SK-N-SH (cell line): Measurements from ENCODE around the gene PPIL4.

Source experiments
- CTCF ChIP-seq: fragments of 200-600 bp; sonication (generic); IDR thresholded peaks from 2 replicates; pipeline ENCODE4 v1.6.1; 2017; ENCODE audit warnings: antibody characterized with exemption, mild to moderate bottlenecking, moderate library complexity
- ELF1 ChIP-seq: IDR thresholded peaks from 2 replicates; pipeline ENCODE4 v1.4.0; 2012
- FOXM1 ChIP-seq: IDR thresholded peaks from 2 replicates; pipeline ENCODE4 v1.4.0; 2012; ENCODE audit warnings: low read depth, mild to moderate bottlenecking
- JUND ChIP-seq: IDR thresholded peaks from 2 replicates; pipeline ENCODE4 v1.4.0; 2012
- MXI1 ChIP-seq: IDR thresholded peaks from 2 replicates; pipeline ENCODE4 v1.6.1; 2012; ENCODE audit warnings: mild to moderate bottlenecking, low read depth, low read length, improper control_type of control experiment
- POLR2AphosphoS5 ChIP-seq: IDR thresholded peaks from 2 replicates; pipeline ENCODE4 v1.6.1; 2012; ENCODE audit warnings: low read depth, low read length
- REST ChIP-seq: IDR thresholded peaks from 2 replicates; pipeline ENCODE4 v1.6.1; 2012; ENCODE audit warnings: mild to moderate bottlenecking, low read depth, low read length, moderate library complexity
- USF2 ChIP-seq: fragments of 150-350 bp; IDR thresholded peaks from 2 replicates; pipeline ENCODE4 v1.6.1; 2017; ENCODE audit warnings: antibody characterized with exemption, low read length, low read depth, borderline replicate concordance
- YY1 ChIP-seq: IDR thresholded peaks from 2 replicates; pipeline ENCODE4 v1.4.0; 2012; ENCODE audit warnings: low read depth, mild to moderate bottlenecking

- peak; percentile 58 for TF ChIP-seq CTCF
- no peak for TF ChIP-seq POLR2AphosphoS5
- TF ChIP-seq JUND: no peak
- TF ChIP-seq REST: no peak
- no peak for TF ChIP-seq USF2
- TF ChIP-seq YY1: no peak
- no peak for TF ChIP-seq FOXM1
- no peak for TF ChIP-seq MXI1
- TF ChIP-seq ELF1: no peak
Measured at GRCh38 chr6:149560736-149561135, 14.9 kb upstream of the PPIL4 start.
